IPS DF 6.9 (cell line): Measurements from ENCODE around the gene VSIG10L2.

Experiments used
- DNase-seq: peaks from one replicate; pipeline ENCODE4 v3.0.0-alpha.2; 2013; ENCODE audit warnings: low read depth, low spot score
- H3K27ac ChIP-seq: one replicate; pipeline ENCODE4 v1.5.1; 2013; ENCODE audit warnings: low read length, control low read depth
- H3K27me3 ChIP-seq: 2 replicates; pipeline ENCODE4 v1.6.1; 2013; ENCODE audit warnings: mild to moderate bottlenecking, low read length; ENCODE audit not compliant: control insufficient read depth, insufficient read depth
- H3K36me3 ChIP-seq: 2 replicates; pipeline ENCODE4 v1.6.1; 2013; ENCODE audit warnings: low read length; ENCODE audit not compliant: control insufficient read depth, insufficient read depth
- H3K4me1 ChIP-seq: 2 replicates; pipeline ENCODE4 v1.6.1; 2013; ENCODE audit warnings: low read length; ENCODE audit not compliant: control insufficient read depth, insufficient read depth
- H3K4me3 ChIP-seq: 2 replicates; pipeline ENCODE4 v1.5.1; 2013; ENCODE audit warnings: mild to moderate bottlenecking, low read length
- H3K9me3 ChIP-seq: 2 replicates; pipeline ENCODE4 v1.6.1; 2013; ENCODE audit warnings: low read length, inconsistent platforms; ENCODE audit not compliant: control insufficient read depth, insufficient read depth
- WGBS: extraction: QIAGEN DNeasy Blood & Tissue Kit; methylation state at CpG from one replicate; pipeline ENCODE4 v1.1.7; 2013; ENCODE audit warnings: mixed read lengths, missing lambda C conversion rate; ENCODE audit not compliant: insufficient read length, insufficient coverage; 5-methylcytosine and 5-hydroxymethylcytosine counted together

Gene VSIG10L2

DNA sequence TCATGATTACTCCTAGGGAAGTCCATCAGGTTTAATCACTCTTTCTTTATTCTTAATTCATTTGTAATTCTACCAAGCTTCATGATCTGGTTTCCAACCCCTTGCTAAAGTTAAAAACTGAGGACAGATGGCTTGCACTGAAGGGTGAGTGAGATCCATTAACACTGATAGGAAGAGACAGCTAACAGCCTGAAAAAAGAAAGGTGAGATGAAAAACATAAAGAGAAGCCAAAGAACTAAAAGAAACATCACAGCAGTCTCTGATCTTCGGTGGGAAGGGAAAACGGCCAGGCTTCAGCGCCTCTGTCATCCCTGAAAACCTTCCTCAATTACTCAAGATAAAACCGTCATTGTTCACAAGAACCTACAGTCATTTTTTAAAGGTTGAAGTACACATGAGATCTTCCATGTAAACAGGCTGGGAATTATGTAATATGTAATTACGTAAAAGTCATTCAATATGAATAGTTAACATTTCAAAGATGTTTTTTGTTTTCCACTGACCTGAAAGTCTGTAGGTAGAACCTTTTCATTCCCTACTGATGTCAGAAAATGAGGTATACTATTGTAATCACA lies 41.3 kb downstream of the VSIG10L2 start:
- DNase-seq: no peak
- H3K9me3 ChIP-seq: no peaks in the 10 kb centered on the region
- H3K27me3 ChIP-seq: no peaks in the 10 kb centered on the region
- no peak overlapping the region for H3K27ac ChIP-seq
- H3K4me1 ChIP-seq: no peaks in the 10 kb centered on the region
- H3K4me3 ChIP-seq: no peak overlapping the region
- WGBS: no CpG with 5 or more reads among the region's 5 CpGs
- peaks cover 3% of the 10 kb centered on the region; the same call in 1 of the 2 replicates for H3K36me3 ChIP-seq

DNA sequence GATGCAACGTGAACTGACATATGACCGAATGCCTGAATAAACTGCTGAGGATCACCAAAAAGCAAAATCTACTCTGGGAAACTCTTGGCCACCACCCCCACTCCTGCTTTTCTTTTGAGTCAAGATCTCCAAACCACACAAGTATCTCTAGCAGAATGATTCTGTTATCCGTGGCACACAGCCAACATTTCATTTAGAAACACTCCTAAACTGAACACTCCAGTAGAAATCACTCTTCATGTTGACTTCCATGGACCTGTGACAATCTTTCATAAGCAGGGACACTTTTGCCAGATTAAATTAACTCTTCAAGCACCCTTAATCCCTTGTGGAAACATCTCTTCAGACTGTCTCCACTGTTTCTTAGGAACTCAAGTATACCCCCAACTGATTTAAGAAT lies 44.4 kb downstream of the VSIG10L2 start:
- H3K4me3 ChIP-seq: no peak overlapping the region
- H3K9me3 ChIP-seq: no peaks in the 10 kb centered on the region
- no CpG with 5 or more reads among the region's 3 CpGs for WGBS
- no peak overlapping the region for H3K27ac ChIP-seq
- H3K36me3 ChIP-seq: no peaks in the 10 kb centered on the region
- peaks cover 3% of the 10 kb centered on the region; the same call in 1 of the 2 replicates for H3K4me1 ChIP-seq
- no peak for DNase-seq
- H3K27me3 ChIP-seq: no peaks in the 10 kb centered on the region

DNA sequence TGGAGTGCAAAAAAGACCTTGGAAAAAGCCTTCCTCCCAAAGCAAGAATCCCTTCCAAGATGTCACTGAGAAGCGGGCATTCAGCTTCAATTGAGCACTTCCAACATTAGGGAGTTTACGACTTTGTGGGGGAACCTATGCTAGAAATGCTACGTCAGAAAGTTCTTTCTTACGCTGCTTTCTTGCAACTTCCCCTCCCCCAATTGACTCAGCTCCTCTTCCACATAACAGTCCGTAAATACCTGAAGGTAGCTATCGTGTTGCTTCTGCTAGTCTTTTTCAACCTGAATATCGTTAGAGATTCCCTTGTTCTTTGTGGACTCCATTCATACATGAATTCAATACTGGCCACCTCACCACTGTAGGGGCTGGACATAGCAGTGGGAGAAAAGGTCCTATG lies 47.0 kb downstream of the VSIG10L2 start:
- WGBS: no CpG with 5 or more reads among the region's 7 CpGs
- Histone ChIP-seq H3K36me3 (peaks cover under 1% of the 10 kb centered on the region; the same call in 1 of the 2 replicates), H3K27me3 (no peaks in the 10 kb centered on the region)

DNA sequence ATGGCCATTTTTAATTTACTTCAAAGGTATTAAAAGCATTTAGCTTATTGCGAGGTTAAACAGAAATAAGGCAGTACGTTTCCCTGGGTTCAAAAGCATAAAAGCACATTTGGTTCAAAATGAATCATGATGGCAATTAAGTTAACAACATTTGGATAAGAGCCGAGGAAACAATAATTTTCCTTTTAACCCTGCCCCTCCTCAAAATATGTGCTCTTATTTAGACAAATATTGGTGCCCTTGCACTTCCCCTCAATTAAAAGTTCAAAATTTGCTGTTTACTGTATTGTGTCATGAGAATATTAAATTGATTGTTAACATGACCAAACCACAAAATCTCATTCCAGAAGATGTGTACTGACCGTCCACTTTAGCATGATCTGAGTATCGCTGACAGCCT lies 48.7 kb downstream of the VSIG10L2 start:
- no peak for DNase-seq
- WGBS: no CpG with 5 or more reads among the region's 5 CpGs
- Histone ChIP-seq H3K9me3 (no peaks in the 10 kb centered on the region), H3K27ac (no peak overlapping the region), H3K27me3 (no peaks in the 10 kb centered on the region), H3K4me1 (peaks cover 3% of the 10 kb centered on the region; the same call in 1 of the 2 replicates), H3K4me3 (no peak overlapping the region), H3K36me3 (peaks cover 3% of the 10 kb centered on the region; the same call in 1 of the 2 replicates)

More for the DNA sequence above, 47.0 kb downstream of the VSIG10L2 start:
- Histone ChIP-seq H3K27ac (no peak overlapping the region), H3K4me3 (no peak overlapping the region), H3K4me1 (peaks cover 3% of the 10 kb centered on the region; the same call in 1 of the 2 replicates), H3K9me3 (no peaks in the 10 kb centered on the region)
- no peak for DNase-seq

DNA sequence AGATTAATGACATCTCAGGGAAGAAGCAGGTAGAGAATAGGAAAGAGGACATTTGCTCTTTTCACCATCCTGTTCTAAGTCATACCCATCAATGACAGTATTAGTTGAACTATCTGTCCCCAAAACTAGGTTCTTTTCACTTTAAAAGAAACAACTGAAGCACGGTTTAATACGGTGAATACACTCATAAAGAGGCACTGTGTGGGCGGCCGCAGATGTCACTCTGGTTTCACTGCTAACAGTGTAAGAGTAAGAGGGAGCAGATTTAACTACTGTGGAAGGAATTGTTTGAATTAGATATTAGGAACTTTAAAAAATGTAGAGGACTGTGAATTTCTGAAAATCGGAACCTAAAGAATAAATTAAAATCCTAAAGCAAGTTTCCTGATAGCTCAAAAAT lies 49.5 kb downstream of the VSIG10L2 start:
- H3K4me1 ChIP-seq: peaks cover 3% of the 10 kb centered on the region; the same call in 1 of the 2 replicates
- no peak for DNase-seq
- H3K4me3 ChIP-seq: no peak overlapping the region
- no peaks in the 10 kb centered on the region for H3K27me3 ChIP-seq
- H3K9me3 ChIP-seq: no peaks in the 10 kb centered on the region
- no CpG with 5 or more reads among the region's 5 CpGs for WGBS
- peaks cover 3% of the 10 kb centered on the region; the same call in 1 of the 2 replicates for H3K36me3 ChIP-seq
- no peak overlapping the region for H3K27ac ChIP-seq

DNA sequence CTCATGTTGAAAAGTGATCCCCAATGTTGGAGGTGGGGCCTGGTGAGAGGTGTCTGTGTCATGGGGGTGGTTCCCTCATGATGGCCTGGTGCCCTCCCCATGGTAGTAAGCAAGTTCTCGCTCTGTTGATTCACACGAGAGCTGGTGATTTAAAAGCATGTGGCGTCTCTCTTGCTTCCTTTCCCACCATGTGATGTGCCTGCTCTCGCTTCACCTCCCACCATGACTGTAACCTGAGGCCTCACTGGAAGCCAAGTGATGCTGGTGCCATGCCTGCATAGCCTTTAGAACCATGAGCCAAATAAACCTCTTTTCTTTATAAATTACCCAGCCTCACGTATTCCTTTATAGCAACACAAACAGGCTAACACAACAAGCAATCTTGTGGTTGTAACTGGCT lies 52.4 kb downstream of the VSIG10L2 start:
- no peak overlapping the region for H3K27ac ChIP-seq
- WGBS: no CpG with 5 or more reads among the region's 5 CpGs

DNA sequence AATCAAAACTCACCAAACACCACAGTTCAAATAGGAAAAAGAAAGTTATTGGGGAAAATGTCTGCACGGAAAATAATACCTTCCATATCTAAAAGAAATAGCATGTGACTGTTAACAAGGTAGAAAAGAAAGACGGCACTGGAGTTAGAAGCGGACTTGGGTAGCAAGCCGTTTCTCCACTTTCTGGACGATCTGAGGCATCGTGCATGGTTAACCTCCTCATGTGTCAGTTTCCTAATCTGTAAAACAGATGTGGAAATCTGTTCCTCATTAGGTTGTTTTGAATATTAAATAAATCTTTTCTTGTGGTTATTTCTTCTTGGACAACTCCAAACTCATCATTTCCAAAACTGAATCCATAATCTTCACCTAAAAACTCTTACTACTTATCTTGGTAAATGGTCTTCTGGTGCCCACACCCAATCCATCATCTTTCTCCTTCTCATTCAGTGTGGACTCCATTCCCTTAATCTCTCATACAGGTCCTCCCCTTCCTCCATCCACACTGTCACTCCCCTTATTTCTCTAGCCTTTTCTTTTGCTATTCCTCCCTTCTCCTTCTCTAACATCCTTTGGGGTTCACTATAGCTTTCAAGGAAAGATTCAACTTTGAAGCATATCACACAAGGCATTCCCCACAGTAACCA lies 53.5 kb downstream of the VSIG10L2 start:
- Histone ChIP-seq H3K4me1 (no peaks in the 10 kb centered on the region), H3K27me3 (no peaks in the 10 kb centered on the region), H3K4me3 (no peak overlapping the region), H3K36me3 (peaks cover 3% of the 10 kb centered on the region; the same call in 1 of the 2 replicates), H3K9me3 (no peaks in the 10 kb centered on the region), H3K27ac (no peak overlapping the region)
- no CpG with 5 or more reads among the region's 6 CpGs for WGBS
- no peak for DNase-seq

More for the DNA sequence above, 52.4 kb downstream of the VSIG10L2 start:
- Histone ChIP-seq H3K27me3 (no peaks in the 10 kb centered on the region), H3K9me3 (no peaks in the 10 kb centered on the region), H3K4me3 (no peak overlapping the region), H3K4me1 (no peaks in the 10 kb centered on the region), H3K36me3 (peaks cover 3% of the 10 kb centered on the region; the same call in 1 of the 2 replicates)
- DNase-seq: no peak

DNA sequence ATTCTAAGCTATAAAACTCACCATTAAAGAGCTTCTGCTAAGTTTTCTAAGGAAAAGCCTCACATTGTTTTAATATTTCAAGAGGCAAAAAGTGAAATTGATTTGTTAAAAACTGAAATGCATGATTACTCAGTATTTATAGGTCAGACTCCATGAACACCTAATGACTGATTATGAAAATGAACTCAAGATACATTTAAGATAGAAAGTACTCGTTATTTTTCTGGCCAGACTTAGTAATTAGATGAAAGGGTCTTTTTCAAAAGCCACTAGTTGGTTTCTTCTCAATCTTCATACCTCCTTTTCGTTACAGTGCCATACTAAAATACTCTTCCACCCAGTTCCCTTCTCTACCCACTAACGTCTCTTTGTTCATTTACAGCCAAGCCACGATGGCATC lies 56.3 kb downstream of the VSIG10L2 start:
- Histone ChIP-seq H3K27me3 (no peaks in the 10 kb centered on the region), H3K36me3 (peaks cover 3% of the 10 kb centered on the region; the same call in 1 of the 2 replicates), H3K9me3 (no peaks in the 10 kb centered on the region), H3K4me3 (no peak overlapping the region), H3K27ac (no peak overlapping the region), H3K4me1 (no peaks in the 10 kb centered on the region)
- DNase-seq: no peak
- no CpG with 5 or more reads among the region's 4 CpGs for WGBS
